ENCODE data around the gene CACUL1.
"Not testable (repeated sequence)": the region's sequence is repeated elsewhere in the genome, so short reads cannot be mapped to it uniquely, and the experiment has no call there.

The CACUL1 gene

GRCh38 chr10:118682533-118682932 lies 72.2 kb downstream of the CACUL1 start:
- no peak for DNase-seq

GRCh38 chr10:118680197-118680596 lies 74.6 kb downstream of the CACUL1 start:
- DNase-seq, result no peak

GRCh38 chr10:118674226-118674919 lies 80.4 kb downstream of the CACUL1 start:
- DNase-seq, result no peak

- DNase-seq, result no peak
Observed at GRCh38 chr10:118672766-118673715, 81.7 kb downstream of the CACUL1 start.

- DNase-seq, result no peak
Observed at GRCh38 chr10:118672153-118672552, 82.6 kb downstream of the CACUL1 start.

- DNase-seq, result not testable (repeated sequence)
Observed at GRCh38 chr10:118671221-118671620, 83.5 kb downstream of the CACUL1 start.

- no peak for DNase-seq
Observed at GRCh38 chr10:118670472-118671124, 84.2 kb downstream of the CACUL1 start.

GRCh38 chr10:118669835-118670234 lies 84.9 kb downstream of the CACUL1 start:
- DNase-seq, result no peak

GRCh38 chr10:118669020-118669791 lies 85.6 kb downstream of the CACUL1 start:
- peak; percentile 29 for DNase-seq

- DNase-seq, result no peak
Observed at GRCh38 chr10:118668228-118668952, 86.4 kb downstream of the CACUL1 start.

GRCh38 chr10:118667732-118668131 lies 87.0 kb downstream of the CACUL1 start:
- no peak for DNase-seq

- DNase-seq, result no peak
Observed at GRCh38 chr10:118666350-118666749, 88.4 kb downstream of the CACUL1 start.

GRCh38 chr10:118664321-118664720 lies 90.4 kb downstream of the CACUL1 start:
- DNase-seq, result no peak

- DNase-seq, result no peak
Observed at GRCh38 chr10:118663176-118663575, 91.6 kb downstream of the CACUL1 start.

- peak; percentile 70 for DNase-seq
Observed at GRCh38 chr10:118662228-118663035, 92.3 kb downstream of the CACUL1 start.

GRCh38 chr10:118658762-118659161 lies 96.0 kb downstream of the CACUL1 start:
- DNase-seq, result no peak

- peak; percentile 57 for DNase-seq
Observed at GRCh38 chr10:118658168-118658567, 96.6 kb downstream of the CACUL1 start.

GRCh38 chr10:118645294-118645693 lies 109.5 kb downstream of the CACUL1 start:
- DNase-seq, result not testable (repeated sequence)

GRCh38 chr10:118642228-118642627 lies 112.5 kb downstream of the CACUL1 start:
- DNase-seq, result no peak

- DNase-seq, result no peak
Observed at GRCh38 chr10:118638680-118639079, 116.1 kb downstream of the CACUL1 start.
